HL-60 (cell line): ENCODE results near the gene GPHN.

Experiments
- POLR2AphosphoS5 ChIP-seq: IDR thresholded peaks from 2 replicates; pipeline ENCODE4 v1.6.1; 2012; ENCODE audit warnings: low read depth
- TF ChIP-seq, protein P1 (sequence below): IDR thresholded peaks from one replicate; pipeline ENCODE4 v1.5.1; 2011; ENCODE audit warnings: low read length, control low read depth, inconsistent platforms; ENCODE audit not compliant: insufficient read depth

DNA sequence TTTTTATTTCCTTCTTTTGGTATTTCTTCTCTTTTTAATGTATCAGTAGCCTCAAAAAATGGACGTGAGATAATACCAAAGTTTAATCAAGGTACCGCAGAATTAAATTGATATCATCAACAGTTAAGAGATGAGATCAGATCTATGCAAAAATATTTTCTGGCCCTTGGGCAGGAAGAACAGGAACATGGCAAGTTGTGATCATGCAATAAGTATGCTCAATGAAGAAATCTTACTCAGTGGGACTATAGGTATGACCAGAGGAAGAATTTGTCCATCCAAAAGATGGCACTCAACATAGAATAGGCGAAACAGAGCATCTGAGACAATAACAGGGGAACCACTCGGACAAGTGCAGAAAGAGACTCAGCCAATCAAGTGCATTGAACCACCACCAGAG lies 680.4 kb downstream of the GPHN start:
- TF ChIP-seq, protein P1, sequence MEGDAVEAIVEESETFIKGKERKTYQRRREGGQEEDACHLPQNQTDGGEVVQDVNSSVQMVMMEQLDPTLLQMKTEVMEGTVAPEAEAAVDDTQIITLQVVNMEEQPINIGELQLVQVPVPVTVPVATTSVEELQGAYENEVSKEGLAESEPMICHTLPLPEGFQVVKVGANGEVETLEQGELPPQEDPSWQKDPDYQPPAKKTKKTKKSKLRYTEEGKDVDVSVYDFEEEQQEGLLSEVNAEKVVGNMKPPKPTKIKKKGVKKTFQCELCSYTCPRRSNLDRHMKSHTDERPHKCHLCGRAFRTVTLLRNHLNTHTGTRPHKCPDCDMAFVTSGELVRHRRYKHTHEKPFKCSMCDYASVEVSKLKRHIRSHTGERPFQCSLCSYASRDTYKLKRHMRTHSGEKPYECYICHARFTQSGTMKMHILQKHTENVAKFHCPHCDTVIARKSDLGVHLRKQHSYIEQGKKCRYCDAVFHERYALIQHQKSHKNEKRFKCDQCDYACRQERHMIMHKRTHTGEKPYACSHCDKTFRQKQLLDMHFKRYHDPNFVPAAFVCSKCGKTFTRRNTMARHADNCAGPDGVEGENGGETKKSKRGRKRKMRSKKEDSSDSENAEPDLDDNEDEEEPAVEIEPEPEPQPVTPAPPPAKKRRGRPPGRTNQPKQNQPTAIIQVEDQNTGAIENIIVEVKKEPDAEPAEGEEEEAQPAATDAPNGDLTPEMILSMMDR: no peak
- no peak for TF ChIP-seq POLR2AphosphoS5
